HAP-1 (cell line): ENCODE measurements around the gene ABO.
"Not testable (repeated sequence)": the region's sequence is repeated elsewhere in the genome, so short reads cannot be mapped to it uniquely, and the experiment has no call there.

Experiments used
- DNase-seq, 2 experiments: peaks; one replicate each; pipeline ENCODE4 v3.0.0-alpha.2; 2016 to 2020; ENCODE audit warnings: low spot score in 2 of 2
- H3K27me3 ChIP-seq: fragments of 250-450 bp; sonication (Bioruptor Pico); 2 replicates; pipeline ENCODE4 v1.5.1; 2020; ENCODE audit warnings: low read depth, mild to moderate bottlenecking, moderate library complexity
- H3K36me3 ChIP-seq: fragments of 250-450 bp; sonication (Bioruptor Pico); replicated peaks from 2 replicates; pipeline ENCODE4 v1.5.1; 2020; ENCODE audit warnings: mild to moderate bottlenecking
- H3K4me1 ChIP-seq: fragments of 250-450 bp; sonication (Bioruptor Pico); 2 replicates; pipeline ENCODE4 v1.5.1; 2020; ENCODE audit warnings: mild to moderate bottlenecking
- H3K4me3 ChIP-seq: fragments of 250-450 bp; sonication (Bioruptor Pico); 2 replicates; pipeline ENCODE4 v1.5.1; 2020; ENCODE audit warnings: mild to moderate bottlenecking, moderate library complexity
- H3K9me3 ChIP-seq: fragments of 250-450 bp; sonication (Bioruptor Pico); 2 replicates; pipeline ENCODE4 v1.5.1; 2020; ENCODE audit warnings: mild to moderate bottlenecking, moderate library complexity
- in situ Hi-C: fragments of 300-500 bp; cut with MboI; formaldehyde crosslinking; loops from 3 replicates; pipeline ENCODE4 v1.14.3; 2020; ENCODE audit warnings: low sequenced_read_pairs, inconsistent platforms, mixed read lengths

The ABO gene

GRCh38 chr9:133210202-133210532, 64.8 kb downstream of the ABO start:
- Histone ChIP-seq H3K27me3 (peaks cover 20% of the 10 kb centered on the region), H3K9me3 (peaks cover 2% of the 10 kb centered on the region; the same call in 1 of the 2 replicates), H3K4me3 (no peak overlapping the region), H3K4me1 (no peaks in the 10 kb centered on the region), H3K36me3 (no peaks in the 10 kb centered on the region)
- DNase-seq: no peak
- in situ Hi-C loops: no loop called here

- H3K9me3 ChIP-seq, DNase-seq, H3K36me3 ChIP-seq, in situ Hi-C loops, H3K4me3 ChIP-seq, H3K4me1 ChIP-seq: not testable (repeated sequence)
- peaks cover 20% of the 10 kb centered on the region for H3K27me3 ChIP-seq
These were observed 65.4 kb downstream of the ABO start for GRCh38 chr9:133209327-133210201.

- in situ Hi-C loops, H3K36me3 ChIP-seq, H3K4me1 ChIP-seq, H3K9me3 ChIP-seq, DNase-seq, H3K4me3 ChIP-seq: not testable (repeated sequence)
- peaks cover 21% of the 10 kb centered on the region for H3K27me3 ChIP-seq
These were observed 66.1 kb downstream of the ABO start, which contains the start of gene OBP2B for GRCh38 chr9:133208880-133209300. OBP2B (minus strand) TSS chr9:133209250; CDS start chr9:133209199, 51 bp downstream.

GRCh38 chr9:133208171-133208879, 66.7 kb downstream of the ABO start:
- in situ Hi-C loops, H3K4me1 ChIP-seq, H3K9me3 ChIP-seq, DNase-seq, H3K36me3 ChIP-seq, H3K4me3 ChIP-seq: not testable (repeated sequence)
- peaks cover 21% of the 10 kb centered on the region for H3K27me3 ChIP-seq

- DNase-seq: no peak
- in situ Hi-C loops: no loop called here
These were observed 67.3 kb downstream of the ABO start for GRCh38 chr9:133207540-133208170.

GRCh38 chr9:133207021-133207531, 67.9 kb downstream of the ABO start:
- no peak for DNase-seq
- peaks cover 26% of the 10 kb centered on the region for H3K27me3 ChIP-seq
- no peak overlapping the region for H3K4me3 ChIP-seq
- no peaks in the 10 kb centered on the region for H3K36me3 ChIP-seq
- in situ Hi-C loops: no loop called here
- H3K4me1 ChIP-seq: no peaks in the 10 kb centered on the region
- H3K9me3 ChIP-seq: no peaks in the 10 kb centered on the region

More at GRCh38 chr9:133207540-133208170, 67.3 kb downstream of the ABO start:
- Histone ChIP-seq H3K27me3 (peaks cover 26% of the 10 kb centered on the region), H3K36me3 (no peaks in the 10 kb centered on the region), H3K9me3 (no peaks in the 10 kb centered on the region), H3K4me3 (no peak overlapping the region), H3K4me1 (no peaks in the 10 kb centered on the region)

GRCh38 chr9:133205996-133206931, 68.7 kb downstream of the ABO start:
- Histone ChIP-seq H3K27me3 (peaks cover 26% of the 10 kb centered on the region), H3K36me3 (no peaks in the 10 kb centered on the region), H3K4me3 (no peak overlapping the region), H3K4me1 (no peaks in the 10 kb centered on the region), H3K9me3 (no peaks in the 10 kb centered on the region)
- no peak for DNase-seq
- in situ Hi-C loops: no loop called here

GRCh38 chr9:133205481-133205887, 69.5 kb downstream of the ABO start:
- H3K9me3 ChIP-seq, in situ Hi-C loops, H3K36me3 ChIP-seq, H3K4me1 ChIP-seq, H3K4me3 ChIP-seq, DNase-seq: not testable (repeated sequence)
- peaks cover 24% of the 10 kb centered on the region for H3K27me3 ChIP-seq
